Stimulated activated CD8-positive, alpha-beta memory T cell treated with anti-CD3 and anti-CD28 coated beads, Interleukin-15, amount 100 ng/mL, for 1 hour (primary cell): ENCODE data around the gene KCNA2.

Source experiments
- DNase-seq: peaks from one replicate; pipeline ENCODE4 v3.0.0-alpha.2; 2020; ENCODE audit warnings: low read depth

Gene KCNA2

DNA sequence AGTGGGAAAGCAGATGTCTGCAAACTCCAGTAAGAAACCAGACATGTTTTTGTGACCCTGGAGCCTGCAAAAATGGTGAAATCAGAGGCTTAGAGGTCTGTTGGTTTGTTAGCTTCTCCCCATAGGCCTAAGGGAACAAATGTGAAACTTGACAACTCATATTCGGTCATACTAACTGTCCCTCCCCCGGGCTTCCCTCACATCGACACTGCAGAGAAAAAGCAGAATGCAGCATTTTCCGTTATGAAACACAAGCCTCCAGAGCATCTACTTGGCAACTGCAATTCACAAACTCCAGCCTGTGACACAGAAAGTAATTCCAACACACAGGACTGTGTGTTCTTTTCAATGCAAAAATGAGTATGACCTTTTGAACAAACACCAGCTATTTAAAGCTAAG lies 3.7 kb downstream of the KCNA2 start:
- no peak for DNase-seq

DNA sequence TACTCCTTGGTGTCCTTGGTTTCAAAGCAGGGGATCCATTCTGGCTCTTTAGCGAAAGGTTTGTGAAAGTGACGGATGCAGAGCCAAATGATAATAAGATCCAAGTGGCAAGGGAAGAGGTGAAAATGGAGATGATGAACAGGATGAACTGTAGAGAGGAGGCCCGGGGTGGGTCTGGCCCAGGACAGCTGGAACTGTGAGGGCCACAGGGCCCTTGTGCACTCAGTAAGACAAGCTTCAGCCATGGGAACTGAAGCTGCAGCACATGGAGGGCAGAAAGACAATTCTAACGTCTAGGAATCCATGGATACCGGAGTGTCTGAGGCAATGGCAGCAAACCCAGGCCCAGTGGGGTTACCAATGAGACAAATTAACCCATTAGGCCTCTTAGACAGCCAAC lies 4.8 kb downstream of the KCNA2 start:
- DNase-seq, result no peak

DNA sequence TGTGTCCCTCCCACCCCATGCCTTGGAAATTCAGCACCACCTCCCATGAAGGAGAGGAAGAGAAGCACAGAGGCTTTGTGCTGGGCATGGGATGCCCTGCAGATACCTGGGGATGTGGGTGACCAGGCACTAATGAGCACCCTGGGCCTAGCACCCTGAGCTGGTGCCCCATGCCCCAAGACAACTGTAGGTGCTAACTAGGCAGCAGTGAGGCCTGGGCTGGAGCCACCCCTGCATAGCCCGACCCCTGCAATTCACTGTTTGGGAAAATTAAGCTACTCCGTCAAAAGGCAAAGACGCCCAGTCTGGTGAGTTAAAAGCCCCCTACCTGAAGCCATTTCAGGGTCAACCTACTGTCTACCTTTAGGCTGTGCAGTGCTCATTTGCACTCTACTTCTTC lies 5.4 kb downstream of the KCNA2 start:
- DNase-seq, result no peak

DNA sequence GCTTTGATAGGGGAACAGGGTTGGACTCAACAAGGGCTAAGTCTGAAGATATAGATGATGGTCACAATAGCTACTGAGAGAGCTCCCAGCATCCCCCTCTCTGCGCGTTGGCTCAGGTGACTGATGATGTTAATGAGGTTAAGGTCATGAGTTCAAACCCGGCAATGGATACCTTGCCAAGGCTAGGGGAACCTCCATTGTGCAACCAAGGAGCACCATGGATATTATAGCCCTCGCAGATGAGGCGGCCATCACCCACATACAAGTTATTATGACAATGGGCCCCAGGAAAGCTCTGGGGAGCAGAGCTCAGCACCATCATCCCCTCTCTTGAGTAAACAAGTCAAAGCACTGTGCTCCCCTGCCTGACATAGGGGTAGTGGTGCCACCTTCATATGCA lies 8.2 kb downstream of the KCNA2 start:
- DNase-seq, result no peak

DNA sequence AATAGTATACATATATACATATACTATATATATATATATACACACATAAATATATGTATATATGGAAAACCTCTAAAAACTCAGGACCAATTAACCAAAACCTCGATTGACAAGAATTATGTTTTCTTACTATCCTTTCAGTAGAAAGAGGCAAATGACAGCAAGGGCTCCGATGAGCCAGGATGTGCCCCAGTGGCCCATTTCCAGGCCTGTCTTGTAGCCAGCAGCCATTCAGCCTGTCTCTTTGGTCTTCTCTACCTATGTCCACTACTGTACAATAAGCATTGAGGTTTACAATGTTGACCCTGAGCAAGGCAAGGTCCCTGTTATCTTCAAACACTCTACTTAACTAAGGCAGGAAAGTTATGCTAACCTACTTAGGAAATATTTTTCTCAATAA lies 9.8 kb downstream of the KCNA2 start:
- DNase-seq, result no peak

DNA sequence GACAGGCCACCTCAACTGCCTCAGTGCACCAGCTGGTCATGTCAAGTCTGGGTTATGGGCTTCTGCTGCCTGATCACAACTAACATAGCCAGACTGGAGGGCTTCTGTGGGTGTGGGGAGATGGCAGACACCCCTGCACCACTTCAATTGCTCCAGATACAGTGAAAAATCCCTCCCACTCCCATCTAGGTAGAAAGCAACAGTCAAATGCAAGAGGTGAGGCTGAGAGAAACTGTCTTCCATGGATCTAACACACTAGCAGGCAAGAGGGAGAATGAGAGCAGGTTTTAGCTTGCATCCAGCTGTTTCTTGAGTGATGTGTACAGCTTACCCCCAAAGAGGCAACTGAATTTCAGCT lies 10.8 kb downstream of the KCNA2 start:
- no peak for DNase-seq

DNA sequence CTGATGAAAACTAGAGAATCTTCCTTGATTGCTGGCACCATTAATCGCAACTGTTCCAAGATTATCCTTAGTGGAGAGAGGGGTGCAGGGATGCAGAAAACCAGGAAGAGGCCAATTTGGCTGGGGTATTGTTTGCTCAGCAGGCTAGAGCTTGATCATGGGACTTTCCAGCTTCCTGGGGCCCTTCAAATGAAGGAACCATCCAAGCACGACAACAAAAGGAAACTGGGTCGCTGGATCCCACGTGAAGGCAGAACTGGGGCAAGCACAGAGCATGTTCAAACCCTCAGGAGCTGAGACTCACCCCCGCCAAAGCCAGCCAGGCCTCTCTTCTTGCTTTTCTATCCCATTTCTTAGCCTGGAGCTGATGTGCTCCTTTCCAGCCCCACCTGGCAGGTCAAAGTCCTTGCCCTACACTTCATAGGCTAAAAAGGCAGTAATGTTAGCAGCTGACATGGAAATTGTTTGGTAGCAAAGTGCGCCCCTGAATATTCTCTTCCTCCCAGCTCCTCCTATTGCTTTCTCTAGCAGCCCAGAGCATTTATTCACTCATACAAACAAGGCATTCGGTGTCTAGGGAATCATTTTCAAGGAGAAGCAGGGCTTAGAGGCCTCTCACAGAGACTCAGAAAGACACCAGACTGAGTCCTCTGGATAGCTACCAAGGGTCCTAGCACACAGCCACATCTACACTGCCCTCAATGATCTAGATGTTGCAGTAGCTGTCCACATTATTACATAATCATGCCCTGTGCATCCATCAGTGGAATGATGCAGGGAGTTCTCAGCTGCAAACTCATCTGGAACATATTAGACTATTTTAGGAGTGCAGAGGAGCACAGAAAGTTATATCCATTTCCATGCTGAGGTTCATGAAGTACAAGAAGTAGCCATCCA lies 11.5 kb downstream of the KCNA2 start:
- DNase-seq, result no peak

DNA sequence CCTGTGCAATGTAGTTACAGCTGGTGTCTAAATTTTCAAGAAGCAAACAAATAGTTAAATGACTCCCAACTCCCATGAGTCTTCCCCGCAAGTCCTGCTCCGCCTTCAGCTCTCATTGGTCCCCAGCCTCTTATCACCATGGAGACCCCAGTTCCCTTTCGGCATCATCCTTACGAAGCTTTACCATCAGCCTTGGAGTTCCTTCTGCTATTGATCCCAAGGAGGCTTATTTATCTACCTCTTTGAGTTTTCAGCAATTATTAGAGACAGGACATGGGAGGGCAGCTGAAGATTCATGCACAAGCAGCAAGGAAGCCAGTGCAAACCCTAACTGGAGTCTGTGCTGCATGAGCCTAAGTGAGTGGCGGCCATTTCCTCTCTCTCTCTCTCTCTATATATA lies 12.3 kb downstream of the KCNA2 start:
- no peak for DNase-seq

DNA sequence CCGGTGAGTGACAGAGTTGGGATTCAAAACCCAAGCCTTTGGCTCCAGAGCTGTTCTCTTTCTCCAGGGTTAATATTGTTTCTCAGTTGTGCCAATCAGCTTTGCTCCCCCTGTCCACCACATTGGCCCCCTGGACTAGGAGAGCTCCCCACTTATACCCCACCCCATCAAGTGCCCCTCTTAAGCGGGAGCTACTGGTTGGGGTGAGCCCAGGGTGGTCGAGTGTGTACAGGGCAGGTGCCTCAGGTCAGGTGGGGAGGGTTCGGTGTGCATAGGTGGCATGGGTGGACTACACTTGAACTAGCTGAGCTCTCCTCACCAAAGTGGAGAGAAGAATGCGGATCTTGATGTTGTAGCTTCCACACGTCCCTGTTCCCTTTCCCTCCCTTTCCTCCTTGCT lies 14.2 kb downstream of the KCNA2 start:
- DNase-seq, result no peak

DNA sequence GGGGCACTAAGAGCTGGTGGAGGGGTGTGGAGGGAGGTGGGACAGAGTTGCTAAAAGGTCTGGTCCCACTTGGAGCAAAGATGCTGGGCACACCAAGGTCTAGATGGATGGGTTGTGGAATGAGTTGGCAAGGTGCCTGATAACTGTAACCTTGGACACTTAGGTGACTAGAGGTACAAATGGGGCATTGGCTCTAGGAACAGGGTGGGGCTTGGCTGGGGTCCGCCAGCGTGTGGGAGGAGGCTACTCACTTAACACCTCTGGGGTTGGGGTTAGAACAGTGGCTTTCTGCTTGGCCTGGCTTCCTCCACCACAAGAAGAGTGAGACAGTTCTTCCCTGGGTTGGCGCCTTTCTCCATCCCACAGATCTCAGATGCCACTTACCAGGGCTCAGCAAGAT lies 17.2 kb downstream of the KCNA2 start:
- no peak for DNase-seq

DNA sequence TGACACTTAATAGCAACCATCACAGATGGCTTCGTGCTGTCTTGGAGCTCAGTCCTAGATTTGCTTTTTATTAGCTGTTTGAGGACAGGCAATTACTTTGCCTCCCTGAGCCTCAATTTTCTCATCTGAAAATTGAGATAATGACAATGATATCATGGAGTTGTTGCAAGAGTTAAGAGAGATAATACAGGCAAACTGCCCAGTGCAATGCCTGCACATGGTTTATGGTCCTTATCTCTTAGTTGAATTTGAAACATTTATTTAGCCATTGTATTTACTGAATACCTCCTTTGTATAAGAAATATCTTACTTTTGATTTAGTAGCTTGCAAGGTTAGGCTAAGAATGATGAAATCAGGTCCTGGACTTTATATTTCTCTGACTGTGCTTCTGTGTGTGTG lies 17.7 kb downstream of the KCNA2 start:
- DNase-seq, result no peak

DNA sequence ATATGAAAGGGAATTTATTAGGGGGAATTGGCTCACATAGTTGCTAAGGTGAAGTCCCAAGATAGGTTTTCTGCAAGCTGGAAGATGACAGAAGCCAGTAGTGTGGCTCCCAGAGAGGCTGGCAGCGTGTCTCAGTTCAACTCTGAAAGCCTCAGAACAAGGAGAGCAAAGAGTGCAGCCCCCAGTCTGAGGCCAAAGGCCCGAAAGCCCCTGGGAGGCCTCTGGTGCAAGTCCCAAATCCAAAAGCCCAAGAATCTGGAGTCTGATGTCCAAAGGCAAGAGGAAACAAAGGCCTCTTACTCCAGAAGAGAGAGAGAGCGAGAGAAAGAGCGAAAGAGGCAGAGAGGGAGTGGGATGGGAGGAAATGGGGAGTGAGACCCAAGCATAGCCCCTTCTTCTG lies 18.3 kb downstream of the KCNA2 start:
- no peak for DNase-seq

DNA sequence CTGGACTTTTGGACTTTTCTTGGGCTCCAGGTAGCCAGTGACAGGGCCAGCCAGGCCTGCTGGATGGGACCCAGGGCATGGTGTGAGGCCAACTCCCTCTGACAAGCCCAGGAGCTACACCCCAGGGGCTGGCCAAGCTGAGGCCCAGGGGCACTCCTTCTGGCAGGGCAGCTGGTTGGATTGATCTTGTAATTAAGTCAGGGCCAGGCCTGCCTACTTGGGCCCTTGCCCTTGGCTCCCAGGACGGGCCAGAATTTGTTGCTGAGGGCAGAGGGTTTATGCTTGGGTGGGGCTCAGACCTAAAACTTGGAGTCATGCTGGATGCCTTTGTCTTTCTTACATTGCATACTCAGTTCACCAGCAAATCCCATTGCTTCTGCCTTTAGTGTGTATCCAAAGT lies 20.7 kb downstream of the KCNA2 start:
- DNase-seq, result no peak

DNA sequence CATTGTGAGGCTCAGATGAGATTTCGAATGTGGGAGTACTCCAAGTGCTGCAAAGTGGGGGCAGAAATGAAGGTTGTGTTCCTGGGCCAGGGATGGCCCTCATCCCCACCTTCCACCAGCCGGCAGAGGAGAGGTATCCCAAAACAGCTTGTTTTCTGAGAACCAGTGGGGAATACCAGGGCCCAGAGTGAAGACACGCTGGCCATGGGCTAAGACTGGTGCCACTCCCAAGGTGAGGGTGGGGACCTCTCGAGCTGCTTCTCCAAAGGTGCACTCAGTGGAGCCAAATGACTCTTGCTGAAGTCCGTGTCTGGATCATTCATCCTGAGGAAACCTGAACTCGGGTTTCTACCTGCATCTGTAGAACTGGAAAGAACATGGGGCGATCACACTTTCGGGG lies 22.1 kb downstream of the KCNA2 start:
- no peak for DNase-seq

DNA sequence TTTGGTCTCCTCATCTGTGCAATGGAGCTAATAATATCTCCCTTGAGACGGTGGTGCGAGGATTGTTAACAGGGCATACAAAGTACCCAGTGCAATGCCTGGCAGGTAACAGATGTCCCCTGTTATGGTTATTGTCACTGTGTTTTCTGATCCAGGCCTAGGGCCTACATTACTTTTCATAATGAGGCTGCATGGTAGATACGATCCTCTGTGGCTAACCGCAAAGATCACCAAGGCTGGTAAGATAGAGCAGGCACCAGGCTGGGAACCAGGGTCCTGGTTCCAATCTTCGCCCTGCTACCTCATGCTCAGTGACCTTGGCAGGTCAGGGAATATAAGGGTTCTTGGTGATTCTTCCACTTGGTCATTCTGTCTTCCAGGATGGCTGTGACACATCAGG lies 22.7 kb downstream of the KCNA2 start:
- DNase-seq, result no peak

DNA sequence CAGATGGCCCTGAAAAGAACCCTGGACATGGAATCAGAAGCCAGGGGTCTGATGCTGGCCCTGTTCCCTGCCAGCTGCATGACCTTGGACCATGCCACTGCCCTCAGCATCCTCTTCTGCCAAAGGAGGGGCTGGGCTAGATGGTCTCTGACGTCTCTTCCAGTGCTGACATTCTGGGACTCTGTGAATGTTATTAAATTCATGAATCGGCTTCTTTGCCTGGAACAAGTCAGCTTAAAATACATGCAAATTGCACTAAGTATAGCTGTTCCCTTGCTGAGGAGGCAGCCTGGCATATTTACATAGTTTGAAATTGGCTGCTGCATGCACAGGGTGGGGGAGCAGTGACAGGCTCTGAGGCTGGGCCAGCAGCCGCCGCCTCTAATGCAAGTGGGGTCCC lies 23.8 kb downstream of the KCNA2 start:
- DNase-seq, result no peak

DNA sequence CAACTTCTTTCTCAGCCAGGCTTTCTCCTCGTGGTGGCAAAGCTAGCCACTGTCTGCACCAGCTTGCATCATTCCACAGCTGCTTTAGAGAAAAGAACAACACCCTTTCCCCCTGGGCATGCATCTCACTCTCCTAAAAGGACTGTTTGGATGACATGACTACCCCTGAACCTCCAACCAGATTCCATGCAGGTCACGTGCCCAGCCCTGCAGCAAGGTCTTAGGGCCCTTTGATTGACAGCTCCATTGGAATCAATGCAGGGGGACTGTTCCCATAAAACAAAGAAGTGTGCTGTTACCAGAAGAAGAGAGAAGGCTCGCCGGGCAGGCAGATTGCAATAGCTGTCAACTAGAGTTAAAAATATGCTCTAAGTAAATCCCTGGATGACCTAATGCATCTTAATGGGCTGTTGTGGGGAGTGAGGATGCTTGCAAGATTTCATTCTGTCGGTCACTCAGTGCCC lies 24.4 kb downstream of the KCNA2 start:
- DNase-seq, result no peak

DNA sequence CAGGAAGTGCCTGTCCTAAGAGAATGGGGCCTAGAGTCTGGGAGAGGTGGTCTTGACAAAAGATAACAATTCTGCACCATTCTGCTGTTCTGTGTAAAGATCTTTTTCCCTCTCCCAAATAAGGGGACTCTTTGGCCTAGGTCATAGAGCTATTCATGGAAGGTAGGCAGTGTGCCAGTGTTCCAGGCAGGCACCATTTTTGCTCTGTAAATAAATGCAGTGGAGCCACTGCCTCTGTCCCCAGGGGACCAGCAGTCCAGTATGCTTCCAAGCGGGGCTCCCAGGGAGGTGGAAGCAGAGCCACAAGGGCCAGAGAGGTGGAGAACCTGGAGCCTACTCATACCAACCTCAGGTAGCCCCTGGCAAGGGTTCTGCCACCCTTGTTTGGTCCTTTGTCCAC lies 25.9 kb downstream of the KCNA2 start:
- no peak for DNase-seq

DNA sequence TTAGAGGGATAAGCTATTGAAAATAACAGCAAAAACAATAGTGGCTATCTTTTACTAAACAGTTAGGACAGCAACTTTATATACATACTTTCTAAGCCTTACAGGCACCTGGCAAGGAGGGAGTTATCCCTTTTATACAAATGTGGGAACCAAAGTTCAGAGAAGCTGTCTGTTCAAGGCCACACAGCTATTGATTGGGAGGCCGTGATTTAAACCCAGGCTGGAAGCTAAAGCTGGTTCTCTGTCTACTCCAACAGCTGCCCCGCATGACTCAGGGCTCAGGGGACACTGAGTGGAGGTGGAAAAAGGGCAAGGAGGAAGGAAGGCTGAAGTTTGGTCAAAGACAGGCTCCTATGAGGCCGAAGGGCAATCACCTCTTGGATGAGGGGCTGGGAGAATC lies 26.7 kb downstream of the KCNA2 start:
- no peak for DNase-seq

DNA sequence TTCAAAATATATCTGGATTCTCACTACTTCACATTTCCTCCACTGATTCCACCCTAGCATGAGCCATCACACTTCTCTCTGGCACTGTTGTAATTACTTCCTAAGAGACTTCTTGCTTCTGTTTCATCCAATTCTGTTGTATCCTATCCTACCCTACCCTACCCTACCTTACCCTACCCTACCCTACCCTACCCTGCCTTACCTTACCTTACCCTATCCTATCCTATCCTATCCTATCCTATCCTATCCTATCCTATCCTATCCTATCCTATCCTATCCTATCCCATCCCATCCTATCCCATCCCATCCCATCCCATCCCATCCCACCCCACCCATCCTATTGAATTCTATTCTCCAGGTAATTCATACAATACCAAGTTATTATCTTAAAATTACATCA lies 29.7 kb downstream of the KCNA2 start:
- DNase-seq, result no peak

DNA sequence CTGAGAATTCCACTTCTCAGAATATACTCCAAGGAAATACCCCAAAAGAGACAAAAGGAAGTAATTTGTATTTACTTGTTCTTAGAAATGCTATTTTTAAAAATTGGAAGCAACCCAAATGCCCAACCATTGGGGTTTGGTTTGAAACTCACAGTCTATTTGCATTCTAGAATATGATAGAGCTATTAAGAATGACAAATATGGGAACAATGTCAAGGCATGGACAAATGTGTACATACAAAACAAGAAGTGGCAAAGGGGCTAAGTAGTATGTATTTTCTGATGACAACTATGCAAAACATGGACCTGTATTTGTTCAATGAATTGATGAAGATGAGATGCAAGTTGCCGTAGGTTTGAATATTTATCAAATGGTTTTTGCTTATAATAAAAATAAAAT lies 32.8 kb downstream of the KCNA2 start:
- no peak for DNase-seq

DNA sequence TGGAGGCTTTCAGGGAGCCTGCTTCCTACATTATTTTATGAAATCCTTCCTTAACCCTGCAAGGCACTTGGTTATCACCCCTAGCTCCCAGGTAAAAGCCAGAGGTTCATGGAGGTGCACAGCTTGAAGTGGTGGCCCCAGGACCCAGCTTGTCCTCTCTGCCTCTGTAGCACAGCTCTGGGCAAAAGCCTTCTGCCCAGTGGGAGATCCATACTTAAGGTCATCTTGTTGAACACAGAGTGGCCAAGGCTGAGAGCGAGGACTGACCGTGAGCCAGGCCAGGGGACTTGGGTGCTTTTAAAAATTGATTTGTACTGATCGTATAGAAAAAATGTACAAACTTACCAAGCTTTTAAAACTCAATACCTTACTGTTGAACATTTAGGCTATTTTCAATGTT lies 33.4 kb downstream of the KCNA2 start:
- no peak for DNase-seq

DNA sequence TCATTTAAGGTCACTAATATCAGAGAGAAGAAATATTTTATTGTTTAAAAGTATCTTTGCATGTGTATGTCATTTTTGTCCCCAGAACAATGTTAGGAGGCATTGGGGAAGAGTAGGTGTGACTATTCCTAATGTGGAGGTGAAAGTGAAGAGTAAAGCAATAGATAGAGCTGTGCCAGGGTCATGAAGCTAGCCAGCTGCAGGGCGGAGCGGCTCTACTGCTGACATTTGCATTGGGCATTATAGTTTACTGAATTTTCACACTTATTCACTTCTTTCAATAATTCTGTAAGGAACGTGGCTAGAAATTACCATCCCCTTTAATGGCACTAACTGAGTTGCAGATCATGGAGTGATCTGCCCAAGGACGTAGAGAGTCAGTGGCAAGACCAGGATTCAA lies 35.3 kb downstream of the KCNA2 start:
- DNase-seq, result no peak

DNA sequence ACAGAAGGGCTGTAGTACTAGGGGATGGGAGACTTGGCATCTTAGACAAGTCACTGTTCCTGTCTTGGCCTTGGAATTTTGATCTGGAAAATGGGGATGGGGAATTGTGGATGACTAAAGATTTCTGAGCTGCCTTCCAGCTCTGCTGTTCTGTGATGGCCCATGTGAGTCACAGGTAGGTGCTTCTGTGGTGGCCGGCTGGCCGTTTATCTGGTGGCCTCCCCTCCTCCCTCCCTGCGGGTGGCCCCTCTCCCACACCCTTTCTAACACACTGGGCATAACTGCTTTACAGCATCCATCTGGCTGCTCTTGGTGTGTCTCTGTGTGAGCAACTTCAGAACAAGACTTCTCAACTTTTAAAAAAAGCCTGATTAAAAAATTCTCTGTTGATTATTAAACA lies 35.9 kb downstream of the KCNA2 start:
- no peak for DNase-seq
